ENCODE data around the gene GDI1.

The GDI1 gene

DNA sequence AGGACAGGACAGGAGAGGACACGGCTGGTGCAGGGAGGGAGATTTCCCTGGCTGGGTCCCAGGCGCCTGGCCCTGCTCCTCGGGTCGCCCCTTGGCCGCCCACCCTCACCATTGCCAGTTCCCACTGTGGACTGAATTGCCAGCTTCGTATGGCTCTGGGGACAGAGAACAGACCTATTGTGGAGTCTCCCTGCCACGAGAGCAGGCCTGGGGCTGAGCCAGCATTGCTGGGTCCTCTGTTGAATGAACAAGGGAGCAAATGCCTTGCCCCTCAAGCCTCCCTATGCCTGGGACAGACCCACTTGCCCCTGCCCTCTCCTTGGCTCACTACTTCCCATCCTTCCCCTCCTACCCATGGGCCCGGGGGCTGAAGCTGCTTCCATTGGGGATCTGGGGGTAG is 25.4 kb downstream of the GDI1 start:
- no peak for DNase-seq (ENCODE audit: low read depth in 2 of 2)

DNA sequence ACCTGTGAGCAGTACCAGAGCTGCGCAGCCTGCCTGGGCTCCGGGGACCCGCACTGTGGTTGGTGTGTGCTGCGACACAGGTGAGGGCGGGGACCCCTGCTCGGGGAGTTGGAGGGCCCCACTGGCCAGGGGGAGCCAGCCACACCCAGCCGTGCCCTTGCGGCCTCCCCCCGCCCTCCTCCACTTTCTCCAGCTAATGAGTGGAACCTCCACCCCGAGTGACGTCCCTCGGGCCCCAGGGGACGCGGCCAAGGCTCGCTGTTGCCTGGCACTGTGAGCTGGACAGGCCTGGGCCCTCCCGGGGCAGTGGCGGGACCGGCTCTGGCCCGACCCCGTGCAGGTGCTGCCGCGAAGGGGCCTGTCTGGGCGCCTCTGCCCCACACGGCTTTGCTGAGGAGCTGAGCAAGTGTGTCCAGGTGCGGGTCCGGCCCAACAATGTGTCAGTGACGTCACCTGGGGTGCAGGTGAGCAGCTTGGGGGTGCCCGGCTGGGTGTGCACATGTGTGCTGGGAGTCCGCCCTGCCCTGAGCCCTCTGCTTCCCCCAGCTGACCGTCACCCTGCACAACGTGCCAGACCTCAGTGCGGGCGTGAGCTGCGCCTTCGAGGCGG is 26.8 kb downstream of the GDI1 start:
- DNase-seq (ENCODE audit: low read depth in 2 of 2) = no peak

DNA sequence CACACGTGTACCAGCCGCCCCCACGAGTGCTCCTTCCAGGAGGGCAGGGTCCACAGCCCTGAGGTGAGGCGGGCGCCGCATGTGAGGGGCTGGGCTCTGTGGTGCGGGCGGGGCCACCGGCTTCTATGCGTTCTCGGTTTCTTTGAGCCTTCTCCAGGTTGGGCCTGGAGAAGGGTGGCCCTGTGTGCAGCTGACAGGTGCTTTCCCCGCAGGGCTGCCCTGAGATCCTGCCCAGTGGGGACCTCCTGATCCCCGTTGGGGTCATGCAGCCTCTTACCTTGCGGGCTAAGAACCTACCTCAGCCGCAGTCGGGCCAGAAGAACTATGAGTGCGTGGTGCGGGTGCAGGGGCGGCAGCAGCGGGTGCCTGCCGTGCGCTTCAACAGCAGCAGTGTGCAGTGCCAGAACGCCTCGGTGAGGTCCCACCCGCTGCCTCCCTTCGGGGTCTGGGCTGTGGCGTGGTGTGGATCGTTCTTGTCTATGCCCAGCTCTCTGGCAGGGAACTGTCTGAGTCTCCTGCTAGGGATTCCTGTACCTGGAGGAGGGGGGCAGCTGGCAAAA is 27.9 kb downstream of the GDI1 start:
- no peak for DNase-seq (ENCODE audit: low read depth in 2 of 2)

DNA sequence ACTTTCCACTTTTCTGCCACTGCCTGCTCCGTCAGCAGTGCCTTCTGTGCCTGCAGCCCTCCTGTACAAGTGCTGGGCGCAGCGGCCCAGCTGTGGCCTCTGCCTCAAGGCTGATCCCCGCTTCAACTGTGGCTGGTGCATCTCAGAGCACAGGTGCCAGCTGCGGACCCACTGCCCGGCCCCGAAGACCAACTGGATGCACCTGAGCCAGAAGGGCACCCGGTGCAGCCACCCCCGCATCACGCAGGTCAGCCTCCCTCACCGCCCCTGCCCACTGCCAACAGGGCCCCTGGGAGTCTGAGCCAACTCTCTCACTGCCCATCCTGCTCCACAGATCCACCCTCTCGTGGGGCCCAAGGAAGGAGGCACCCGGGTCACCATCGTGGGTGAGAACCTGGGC is 28.6 kb downstream of the GDI1 start:
- DNase-seq (ENCODE audit: low read depth in 2 of 2) = no peak

DNA sequence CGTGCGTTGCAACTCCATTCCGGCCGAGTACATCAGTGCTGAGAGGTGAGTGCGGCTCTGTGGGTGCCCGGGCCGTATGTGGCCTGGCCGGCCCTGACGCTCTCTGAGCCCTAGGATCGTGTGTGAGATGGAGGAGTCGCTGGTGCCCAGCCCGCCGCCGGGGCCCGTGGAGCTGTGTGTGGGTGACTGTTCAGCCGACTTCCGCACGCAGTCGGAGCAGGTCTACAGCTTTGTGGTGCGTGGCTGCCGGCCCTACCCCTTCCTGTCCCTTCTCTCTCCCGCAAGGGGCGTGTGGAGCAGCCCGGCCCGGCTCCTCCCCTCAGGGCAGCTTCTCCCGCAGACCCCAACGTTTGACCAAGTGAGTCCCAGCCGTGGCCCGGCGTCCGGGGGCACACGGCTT is 29.1 kb downstream of the GDI1 start:
- no peak for DNase-seq (ENCODE audit: low read depth in 2 of 2)

DNA sequence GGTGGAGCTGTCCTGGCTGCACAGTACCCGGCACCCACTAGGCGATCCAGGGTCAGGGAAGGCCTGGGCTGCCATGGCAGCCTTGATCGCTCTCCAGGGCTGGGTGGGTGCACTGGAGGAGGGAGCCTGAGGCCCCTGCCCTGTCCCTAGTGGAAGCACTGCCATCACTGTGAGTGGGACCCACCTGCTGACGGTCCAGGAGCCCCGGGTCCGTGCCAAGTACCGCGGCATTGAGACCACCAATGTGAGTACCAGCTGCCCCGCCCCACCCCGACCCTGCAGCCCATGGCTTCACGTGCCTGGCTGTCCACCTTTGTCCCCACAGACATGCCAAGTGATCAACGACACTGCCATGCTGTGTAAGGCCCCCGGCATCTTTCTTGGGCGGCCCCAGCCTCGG is 30.0 kb downstream of the GDI1 start:
- DNase-seq (ENCODE audit: low read depth in 2 of 2) = no peak

DNA sequence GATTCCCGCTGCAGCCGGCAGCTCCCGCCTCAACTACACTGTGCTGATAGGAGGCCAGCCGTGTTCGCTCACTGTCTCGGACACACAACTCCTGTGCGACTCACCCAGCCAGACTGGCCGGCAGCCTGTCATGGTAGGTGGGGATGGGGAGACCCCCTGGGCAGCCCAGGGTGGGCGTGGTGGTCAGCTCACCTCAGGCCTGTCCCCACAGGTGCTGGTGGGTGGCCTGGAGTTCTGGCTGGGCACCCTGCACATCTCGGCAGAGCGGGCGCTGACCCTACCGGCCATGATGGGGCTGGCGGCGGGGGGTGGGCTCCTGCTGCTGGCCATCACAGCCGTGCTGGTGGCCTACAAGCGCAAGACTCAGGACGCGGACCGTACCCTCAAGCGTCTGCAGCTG is 30.6 kb downstream of the GDI1 start:
- no peak for DNase-seq (ENCODE audit: low read depth in 2 of 2)

DNA sequence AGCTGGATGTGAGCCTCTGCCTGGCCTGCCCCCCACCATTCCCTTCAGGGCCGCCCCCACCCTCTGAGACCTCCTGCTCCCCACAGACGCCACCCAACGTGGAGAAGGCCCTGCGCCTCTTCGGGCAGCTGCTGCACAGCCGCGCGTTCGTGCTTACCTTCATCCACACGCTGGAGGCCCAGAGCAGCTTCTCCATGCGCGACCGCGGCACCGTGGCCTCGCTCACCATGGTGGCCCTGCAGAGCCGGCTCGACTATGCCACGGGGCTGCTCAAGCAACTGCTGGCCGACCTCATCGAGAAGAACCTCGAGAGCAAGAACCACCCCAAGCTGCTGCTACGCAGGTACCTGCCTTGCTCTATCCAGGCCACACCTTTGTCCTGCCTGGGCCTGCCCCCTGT is 31.3 kb downstream of the GDI1 start:
- no peak for DNase-seq (ENCODE audit: low read depth in 2 of 2)

DNA sequence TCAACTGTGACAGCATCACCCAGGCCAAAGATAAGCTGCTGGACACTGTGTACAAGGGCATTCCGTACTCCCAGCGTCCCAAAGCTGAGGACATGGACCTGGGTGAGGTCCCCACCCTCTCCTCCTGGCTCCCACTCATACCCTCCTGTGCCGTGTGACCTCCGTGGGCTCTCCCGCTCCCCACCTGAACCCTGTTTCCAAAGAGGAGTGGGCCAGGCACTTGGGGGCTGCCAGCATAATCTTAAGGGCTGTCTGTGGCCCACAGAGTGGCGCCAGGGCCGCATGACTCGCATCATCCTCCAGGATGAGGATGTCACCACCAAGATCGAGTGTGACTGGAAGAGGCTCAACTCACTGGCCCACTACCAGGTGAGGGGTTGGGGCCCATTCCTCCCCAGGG is 32.2 kb downstream of the GDI1 start:
- no peak for DNase-seq (ENCODE audit: low read depth in 2 of 2)

DNA sequence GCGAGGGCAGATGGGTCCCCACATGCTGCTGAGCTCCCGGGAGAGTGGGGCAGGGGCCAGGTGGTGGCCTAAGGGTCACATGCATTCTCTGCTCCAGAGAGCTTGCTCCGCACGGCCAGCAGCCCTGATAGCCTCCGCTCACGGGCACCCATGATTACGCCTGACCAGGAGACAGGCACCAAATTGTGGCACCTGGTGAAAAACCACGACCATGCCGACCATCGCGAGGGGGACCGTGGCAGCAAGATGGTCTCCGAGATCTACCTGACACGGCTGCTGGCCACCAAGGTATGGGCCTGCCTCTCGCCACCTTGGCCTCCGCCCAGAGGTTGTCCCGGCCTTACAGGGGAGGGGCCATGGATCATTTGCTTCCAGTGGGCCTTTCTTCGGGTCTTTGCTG is 32.9 kb downstream of the GDI1 start:
- DNase-seq (ENCODE audit: low read depth in 2 of 2) = no peak

DNA sequence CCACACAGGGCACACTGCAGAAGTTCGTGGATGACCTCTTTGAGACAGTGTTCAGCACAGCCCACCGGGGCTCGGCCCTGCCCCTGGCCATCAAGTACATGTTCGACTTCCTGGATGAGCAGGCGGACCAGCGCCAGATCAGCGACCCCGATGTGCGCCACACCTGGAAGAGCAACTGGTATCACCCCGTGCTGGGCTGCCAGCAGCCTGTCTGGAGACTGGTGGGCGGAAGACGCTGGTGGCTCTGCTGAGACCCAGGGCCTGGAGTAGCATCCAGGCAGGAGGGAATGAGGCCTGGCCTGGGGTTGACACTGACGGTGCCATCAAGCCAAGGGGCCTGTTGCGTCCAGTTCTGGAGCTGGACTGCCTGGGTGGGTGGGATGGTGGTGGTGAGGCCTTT is 33.5 kb downstream of the GDI1 start:
- DNase-seq (ENCODE audit: low read depth in 2 of 2) = no peak

DNA sequence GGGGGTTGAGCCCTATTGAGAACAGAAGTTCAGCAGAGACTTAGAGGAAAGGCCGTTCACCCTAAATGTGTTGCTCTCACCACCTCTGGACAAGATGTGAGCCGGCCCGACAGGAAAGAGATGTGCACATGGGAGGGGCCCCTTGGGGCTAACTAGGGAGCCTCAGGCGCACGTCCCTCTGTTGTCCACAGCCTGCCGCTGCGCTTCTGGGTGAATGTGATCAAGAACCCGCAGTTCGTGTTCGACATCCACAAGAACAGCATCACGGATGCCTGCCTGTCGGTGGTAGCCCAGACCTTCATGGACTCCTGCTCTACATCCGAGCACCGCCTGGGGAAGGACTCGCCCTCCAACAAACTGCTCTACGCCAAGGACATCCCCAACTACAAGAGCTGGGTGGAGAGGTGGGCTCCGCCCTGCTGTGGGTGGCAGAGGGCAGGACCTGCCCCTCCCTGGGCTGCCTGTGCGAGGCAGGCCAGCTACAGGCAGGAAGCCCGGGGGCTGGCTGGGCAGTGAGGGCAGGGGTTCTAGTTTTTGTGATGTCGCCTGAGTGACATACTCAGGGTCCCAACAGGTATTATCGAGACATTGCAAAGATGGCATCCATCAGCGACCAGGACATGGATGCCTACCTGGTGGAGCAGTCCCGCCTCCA is 34.1 kb downstream of the GDI1 start:
- DNase-seq (ENCODE audit: low read depth in 2 of 2) = no peak

DNA sequence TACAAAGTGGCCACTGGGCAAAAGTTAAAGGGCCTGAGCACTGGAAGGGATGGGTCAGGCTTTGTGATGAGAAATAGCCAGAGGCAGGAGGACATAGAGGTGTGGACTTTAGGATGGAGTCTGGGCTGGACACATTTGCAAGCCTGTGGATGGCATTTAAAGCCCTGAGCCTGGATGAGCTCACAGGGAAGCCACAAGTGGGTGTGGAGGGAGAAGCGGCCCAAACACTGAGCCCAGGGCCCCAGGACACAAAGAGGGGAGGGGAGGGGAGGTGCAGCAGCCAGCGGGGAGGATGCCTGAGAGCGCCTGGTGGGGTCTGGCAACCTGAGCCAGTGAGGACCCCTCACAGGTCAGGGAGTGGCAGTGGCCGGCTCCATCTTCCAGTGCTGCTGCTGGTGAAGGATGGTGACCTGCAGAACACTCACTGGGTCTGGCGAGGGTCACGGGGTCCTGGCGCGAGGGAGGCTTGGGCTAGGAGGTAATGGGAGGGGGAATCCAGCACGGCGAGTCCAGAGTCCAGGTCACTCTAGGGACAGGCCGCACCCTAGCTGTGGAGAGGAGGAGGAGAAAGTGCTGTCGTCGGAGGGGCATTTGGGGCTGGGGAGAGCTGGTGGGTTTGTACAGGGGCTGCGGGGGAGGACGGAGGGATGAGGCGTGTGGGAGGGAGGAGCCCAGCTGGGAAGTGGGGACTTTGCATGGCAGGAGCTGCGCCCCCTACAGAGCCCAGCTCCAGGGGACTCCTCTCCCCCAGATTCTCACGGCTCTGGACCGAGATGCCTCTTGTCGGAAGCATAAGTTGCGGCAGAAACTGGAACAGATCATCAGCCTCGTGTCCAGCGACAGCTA is 35.1 kb downstream of the GDI1 start:
- DNase-seq (ENCODE audit: low read depth in 2 of 2) = no peak

DNA sequence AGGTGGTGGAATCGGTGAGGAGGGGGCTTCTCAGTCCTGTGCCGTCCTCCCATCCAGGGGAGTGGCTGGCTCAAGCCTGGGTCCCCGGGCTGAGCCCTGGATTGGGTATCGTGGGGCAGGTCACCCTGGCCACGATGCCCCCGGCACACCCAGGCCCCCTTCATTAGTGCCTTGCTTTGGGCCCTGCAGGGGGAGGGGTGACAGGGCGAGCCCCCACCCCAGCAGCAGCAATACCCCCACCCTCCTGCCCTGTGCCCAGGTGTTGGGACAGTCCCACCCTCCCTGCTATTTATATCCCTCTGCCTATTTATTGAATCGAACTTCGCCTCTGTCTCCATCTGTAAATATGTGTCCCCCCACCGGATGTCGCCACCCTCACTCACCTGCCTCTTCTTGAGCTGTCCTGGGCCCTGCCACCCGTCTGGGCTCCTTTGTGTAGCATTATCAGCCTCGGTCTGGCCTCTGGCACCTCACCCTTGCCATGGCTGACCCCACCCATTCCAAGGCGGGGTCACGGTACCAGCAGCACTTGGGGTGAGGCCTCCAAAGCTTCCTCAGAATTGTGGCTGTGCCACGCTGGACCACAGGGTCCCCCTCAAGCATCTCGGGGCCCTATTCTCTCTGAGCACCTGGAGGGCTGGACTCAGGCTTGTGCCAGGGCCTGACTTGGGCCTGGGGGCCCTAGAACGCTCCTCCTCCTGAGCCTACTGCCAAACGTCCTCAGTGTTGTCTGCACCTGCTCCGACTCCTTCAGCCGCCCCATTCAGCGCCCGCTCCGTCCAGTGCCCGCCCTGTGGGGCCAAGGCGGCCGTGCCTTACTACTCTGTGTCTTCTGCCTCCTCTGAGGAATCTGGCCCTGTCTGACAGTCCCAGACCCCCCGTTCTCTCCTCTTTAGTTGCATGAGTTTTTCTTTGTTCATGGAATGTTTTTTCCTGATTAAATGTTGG is 36.0 kb downstream of the GDI1 start:
- no peak for DNase-seq (ENCODE audit: low read depth in 2 of 2)

DNA sequence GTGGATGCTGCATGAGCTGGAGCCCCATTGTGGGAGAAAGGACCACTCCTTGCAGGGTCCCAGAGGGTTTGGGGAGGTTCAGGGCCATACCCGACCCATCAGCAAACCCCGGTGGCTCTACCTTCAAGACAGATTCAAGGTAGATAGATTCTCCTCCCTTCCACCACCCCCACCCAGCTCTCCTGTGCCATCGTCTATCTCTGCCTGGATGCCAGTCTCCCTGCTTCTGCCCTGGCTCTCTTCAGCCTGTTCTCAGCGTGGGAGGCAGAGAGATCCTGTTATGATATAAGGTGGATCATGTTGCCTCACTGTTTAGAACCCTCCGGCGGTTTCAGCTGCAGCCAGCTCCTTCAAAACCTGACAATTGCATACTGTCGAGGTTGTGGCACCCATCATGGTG is 36.7 kb downstream of the GDI1 start:
- no peak for DNase-seq (ENCODE audit: low read depth in 2 of 2)

DNA sequence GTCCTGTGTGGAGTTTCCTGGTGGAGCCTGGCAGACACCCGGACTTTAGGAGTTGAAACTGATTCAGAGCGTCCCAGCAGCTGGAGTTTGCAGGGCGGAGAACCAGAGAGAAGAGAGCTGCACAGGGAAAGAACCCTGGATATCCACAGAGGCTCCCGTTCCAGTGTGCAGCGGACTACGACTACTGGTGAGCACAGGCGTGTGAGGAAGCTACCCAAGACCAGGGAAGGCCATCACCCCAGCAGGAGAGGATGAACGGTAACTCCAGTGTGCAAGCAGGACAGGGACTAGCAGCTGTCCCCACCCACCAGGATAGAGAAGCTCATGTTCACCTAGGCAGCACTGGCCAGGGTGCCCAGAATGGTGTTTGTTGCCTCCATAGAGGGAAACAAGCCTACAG is 39.9 kb downstream of the GDI1 start:
- no peak for DNase-seq (ENCODE audit: low read depth in 2 of 2)

DNA sequence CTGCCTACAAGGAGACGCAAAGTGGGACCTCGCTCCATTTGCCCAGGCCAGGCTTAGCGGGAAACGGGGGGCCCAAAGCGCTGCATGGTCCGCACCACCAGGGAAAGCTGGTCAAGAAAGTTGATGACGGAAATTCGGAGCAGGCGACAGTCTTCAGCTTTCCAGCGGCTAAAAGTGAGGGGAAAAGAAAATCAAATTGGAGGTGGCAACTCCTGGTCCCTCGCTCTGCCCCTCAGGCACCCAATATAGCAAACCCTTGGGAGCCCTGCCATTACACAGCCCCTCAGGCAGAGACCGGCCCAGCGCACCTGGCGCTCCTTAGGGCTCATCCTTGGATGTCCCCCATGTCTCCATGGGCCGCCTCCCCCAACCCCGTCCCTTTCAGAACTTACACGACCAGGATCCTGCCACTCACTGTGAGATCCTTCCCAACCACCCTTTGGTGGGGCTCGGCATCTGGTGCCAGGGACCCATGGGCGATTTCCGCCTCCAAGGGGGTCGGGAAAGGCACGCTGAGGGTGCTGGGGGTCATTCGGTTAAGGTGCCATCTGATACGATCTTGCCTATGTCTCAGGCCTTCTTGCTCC is 41.0 kb downstream of the GDI1 start:
- no peak for DNase-seq (ENCODE audit: low read depth in 2 of 2)

DNA sequence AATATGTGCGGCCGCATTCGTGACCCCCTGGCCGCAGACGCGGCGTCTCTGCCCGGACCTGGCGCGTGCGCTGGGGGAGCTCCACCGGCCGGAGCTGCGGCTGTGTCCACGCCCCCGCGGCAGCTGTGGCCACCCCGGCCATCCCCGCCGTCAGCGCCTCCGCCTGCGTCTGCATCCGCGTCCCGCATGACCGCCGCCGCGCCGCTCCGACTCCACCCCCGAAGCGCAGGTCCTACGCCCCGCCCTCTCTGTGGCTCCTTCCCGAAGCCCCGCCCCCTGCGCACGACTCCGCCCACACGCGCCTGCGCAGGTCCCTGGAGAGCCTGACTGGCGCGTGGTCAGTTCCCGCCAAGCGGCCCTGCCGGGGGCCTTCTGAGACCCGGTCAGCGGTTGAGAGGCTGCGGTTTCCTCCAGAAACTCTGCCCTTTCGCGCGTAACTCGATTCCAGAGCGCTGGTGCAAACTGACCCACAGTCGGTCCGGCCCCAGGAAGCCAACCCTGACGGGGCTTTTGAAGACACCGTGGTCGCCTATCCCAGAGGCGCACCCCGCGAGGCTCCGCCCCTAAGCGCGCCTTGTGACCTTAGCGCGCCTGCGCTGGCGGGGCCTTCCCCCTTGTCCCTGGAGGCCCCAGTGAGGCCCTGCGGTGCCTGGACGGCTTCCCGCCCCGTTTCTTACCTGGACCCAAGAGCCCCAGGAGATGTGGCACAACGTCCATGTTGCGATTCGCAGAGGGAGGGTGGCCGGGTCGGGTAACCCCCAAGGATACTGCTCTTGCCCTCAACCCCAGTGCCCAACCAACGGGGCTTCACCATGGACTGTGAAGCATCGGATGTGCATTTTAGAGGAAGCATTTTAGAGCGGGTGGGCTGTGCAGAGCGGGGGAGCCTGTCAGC is 42.0 kb downstream of the GDI1 start, which contains the start of gene LAGE3:
Gene LAGE3, minus strand, starts transcription at position 554 of the 895 bp plus-strand sequence. Its CDS starts 366 bp downstream, at position 188.
- peak; percentile 53 to 56 for DNase-seq (ENCODE audit: low read depth in 2 of 2)

DNA sequence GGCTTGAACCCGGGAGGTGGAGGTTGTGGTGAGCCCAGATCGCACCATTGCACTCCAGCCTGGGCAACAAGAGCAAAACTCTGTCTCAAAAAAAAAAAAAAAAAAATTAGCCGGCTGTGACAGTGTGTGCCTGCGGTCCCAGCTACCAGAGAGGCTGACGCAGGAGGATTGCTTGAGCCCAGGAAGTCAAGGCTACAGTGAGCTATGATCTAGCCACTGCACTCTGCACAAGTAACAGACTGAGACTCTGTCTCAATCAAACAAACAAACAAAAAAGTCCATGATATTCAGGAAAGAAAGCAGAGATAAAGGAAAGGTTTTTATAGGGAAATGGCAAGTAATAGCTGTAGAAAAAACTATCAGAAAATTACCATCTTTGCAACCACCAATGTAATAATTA is 44.2 kb downstream of the GDI1 start:
- no peak for DNase-seq (ENCODE audit: low read depth in 2 of 2)
